GM18951 (cell line): Measurements from ENCODE around the gene TRANK1.
"Not testable (repeated sequence)": the region's sequence is repeated elsewhere in the genome, so short reads cannot be mapped to it uniquely, and the experiment has no call there.

Source experiments
- POLR2A ChIP-seq: IDR thresholded peaks from 4 replicates; pipeline ENCODE4 v1.6.1; 2011; ENCODE audit warnings: mild to moderate bottlenecking; ENCODE audit not compliant: insufficient read length, insufficient read depth; ENCODE audit errors: extremely low read depth
- in situ Hi-C: fragments of 300-500 bp; cut with MboI; formaldehyde crosslinking; loops from one replicate; pipeline ENCODE4 v1.12.0; 2022; ENCODE audit warnings: low sequenced_read_pairs, mixed read lengths, inconsistent platforms; ENCODE audit not compliant: unreplicated experiment

TRANK1 gene

GRCh38 chr3:36890261-36890660 is 54.6 kb downstream of the TRANK1 start:
- no peak for TF ChIP-seq POLR2A
- in situ Hi-C loops: loop anchor here (5.0 kb wide), 1 partner anchor 67 kb away; no protein-coding TSS in a partner anchor

GRCh38 chr3:36881735-36882134 is 63.1 kb downstream of the TRANK1 start:
- in situ Hi-C loops: no loop called here

DNA sequence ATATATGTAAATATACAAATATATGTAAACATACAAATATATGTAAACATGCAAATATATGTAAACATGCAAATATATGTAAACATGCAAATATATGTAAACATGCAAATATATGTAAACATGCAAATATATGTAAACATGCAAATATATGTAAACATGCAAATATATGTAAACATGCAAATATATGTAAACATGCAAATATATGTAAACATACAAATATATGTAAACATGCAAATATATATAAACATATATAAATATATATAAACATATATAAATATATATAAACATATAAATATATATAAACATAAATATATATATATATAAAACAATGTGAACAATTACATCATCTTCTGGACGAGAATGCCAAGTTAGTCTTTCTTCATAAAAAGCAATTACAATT is 65.0 kb downstream of the TRANK1 start:
- in situ Hi-C loops: not testable (repeated sequence)

More at GRCh38 chr3:36881735-36882134, 63.1 kb downstream of the TRANK1 start:
- TF ChIP-seq POLR2A: no peak

- no peak for TF ChIP-seq POLR2A
- in situ Hi-C loops: no loop called here
Observed at GRCh38 chr3:36877930-36878685, 66.7 kb downstream of the TRANK1 start.

DNA sequence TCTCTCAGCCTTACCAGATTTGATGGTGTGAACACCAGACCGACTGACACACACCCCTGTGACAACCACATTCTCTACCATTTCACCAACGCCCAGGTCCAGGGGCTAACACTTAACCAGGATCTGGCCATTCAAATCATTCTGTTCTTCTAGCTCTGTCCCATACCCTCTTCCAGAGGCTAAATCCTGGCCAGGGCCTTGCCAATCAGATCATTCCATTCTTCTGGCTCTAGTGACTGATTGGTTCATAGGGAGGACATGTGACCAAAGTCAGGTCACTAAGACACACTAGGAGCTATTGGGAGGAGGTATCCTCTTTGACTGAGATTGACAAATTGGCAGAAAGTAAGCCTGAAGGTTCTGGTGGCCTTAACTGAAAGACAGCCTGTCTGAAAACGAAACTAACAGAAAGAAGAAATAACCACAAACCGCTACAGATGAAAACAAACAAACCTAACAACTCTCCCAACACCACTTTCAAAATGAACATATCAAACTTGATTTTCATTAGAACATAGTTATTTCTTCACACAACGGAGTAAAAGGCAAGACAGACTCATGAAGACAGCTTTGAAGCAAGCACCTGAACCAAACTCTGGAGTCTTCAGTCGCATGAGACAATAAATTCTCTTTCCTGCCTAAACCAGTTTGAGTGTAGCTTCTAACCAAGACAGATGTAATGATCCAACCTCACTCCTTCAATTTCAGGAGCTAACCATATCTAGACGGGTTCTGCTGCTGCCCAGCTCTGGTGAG is 68.5 kb downstream of the TRANK1 start:
- no peak for TF ChIP-seq POLR2A

GRCh38 chr3:36875397-36875796 is 69.5 kb downstream of the TRANK1 start:
- TF ChIP-seq POLR2A: no peak
- in situ Hi-C loops: no loop called here

More for the DNA sequence above, 68.5 kb downstream of the TRANK1 start:
- in situ Hi-C loops: no loop called here

DNA sequence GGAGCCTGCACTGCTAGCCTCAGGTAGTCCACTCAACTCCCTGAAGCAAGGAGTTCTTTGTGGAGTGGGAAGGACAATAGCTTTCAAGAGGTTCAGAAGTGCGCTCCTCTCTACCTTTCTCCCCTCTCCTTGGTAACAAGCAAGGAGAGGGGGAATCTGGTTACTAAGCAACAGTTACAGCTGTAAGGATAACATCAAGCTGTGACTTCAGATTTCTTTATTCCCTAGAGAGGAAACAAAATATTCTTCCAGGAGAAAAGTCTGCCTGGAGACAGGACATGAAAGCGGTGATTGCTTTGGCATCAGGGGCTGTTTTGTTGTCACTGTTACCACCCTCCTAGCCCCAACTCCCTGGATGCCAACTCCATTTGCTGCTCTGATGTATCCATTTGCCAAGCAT is 70.4 kb downstream of the TRANK1 start:
- TF ChIP-seq POLR2A: no peak
- in situ Hi-C loops: no loop called here

DNA sequence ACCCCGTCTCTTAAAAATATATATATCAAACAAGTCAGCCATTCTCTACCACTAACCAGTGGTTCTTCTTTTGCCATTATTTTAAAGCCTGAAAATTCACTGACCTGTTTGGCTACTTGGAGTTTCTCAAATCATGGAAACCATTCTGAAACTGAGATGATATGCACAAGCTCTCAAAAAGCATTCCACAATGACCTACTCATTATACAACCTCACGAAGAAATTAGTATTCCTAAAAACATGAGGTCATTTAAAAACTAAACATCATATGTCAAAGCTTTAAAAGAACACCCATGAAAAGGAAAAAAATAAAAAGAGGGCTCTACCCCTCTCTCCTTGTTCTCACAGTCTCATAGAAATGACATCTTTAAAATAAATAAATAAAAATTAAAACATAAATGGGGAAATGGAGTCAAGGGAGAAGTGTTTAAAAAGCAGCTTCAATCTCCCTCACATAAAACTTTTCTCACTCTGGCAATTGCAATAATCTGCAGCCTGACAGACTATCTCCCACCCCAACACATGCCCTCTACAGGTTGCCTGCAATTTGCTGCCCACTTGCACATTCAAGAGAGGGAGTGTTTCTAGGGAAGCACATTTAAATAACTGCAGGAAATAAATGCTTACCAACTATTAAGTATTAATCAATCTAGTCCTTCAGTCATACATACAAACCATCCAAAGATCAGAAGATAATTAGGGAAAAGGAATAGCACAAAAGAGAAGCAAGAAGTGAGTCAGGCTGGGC is 73.3 kb downstream of the TRANK1 start:
- TF ChIP-seq POLR2A: no peak
- in situ Hi-C loops: no loop called here

GRCh38 chr3:36868614-36869436 is 76.0 kb downstream of the TRANK1 start:
- no peak for TF ChIP-seq POLR2A
- in situ Hi-C loops: loop anchor here (10.0 kb wide), 1 partner anchor 124 kb away; no protein-coding TSS in a partner anchor

GRCh38 chr3:36867810-36868209 is 77.0 kb downstream of the TRANK1 start:
- in situ Hi-C loops: loop anchor here (10.0 kb wide), 1 partner anchor 123 kb away; no protein-coding TSS in a partner anchor
- TF ChIP-seq POLR2A: no peak

GRCh38 chr3:36866368-36866767 is 78.5 kb downstream of the TRANK1 start:
- TF ChIP-seq POLR2A: no peak
- in situ Hi-C loops: loop anchor here (10.0 kb wide), 1 partner anchor 122 kb away; no protein-coding TSS in a partner anchor
